GM13977 (cell line): ENCODE measurements around the gene CEP83.

Experiments
- DNase-seq: peaks from one replicate; pipeline ENCODE4 v3.0.0; 2012; ENCODE audit warnings: low spot score
- in situ Hi-C: fragments of 300-500 bp; cut with MboI; formaldehyde crosslinking; loops from one replicate; pipeline ENCODE4 v1.12.0; 2022; ENCODE audit warnings: low sequenced_read_pairs, low pct_unique_long_range_greater_than_20kb, mixed read lengths, inconsistent platforms; ENCODE audit not compliant: unreplicated experiment
- TF ChIP-seq, protein P1 (sequence below): IDR thresholded peaks from 2 replicates; pipeline ENCODE4 v1.5.1; 2012; ENCODE audit warnings: mild to moderate bottlenecking, control low read depth; ENCODE audit not compliant: insufficient read depth; ENCODE audit errors: extremely low read depth, missing control alignments

CEP83 gene

DNA sequence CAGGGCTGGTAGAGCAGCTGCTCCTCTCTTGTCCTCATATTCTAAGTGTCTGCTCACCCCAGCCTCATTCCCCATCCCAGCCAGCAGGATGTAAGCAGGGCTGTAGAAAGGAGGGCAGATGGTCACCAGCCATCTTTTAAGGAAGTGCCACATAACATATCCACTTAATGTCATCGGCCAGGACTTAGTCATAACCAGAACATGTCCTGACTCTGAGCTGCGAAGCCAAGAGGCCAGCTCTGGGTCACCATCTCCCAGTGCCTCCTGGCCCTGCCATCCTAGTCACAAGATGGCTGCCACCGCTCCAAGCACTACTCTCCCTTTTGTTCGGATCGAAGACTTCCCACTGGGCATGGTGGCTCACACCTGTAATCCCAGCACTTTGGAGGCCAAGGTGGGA is 187.4 kb downstream of the CEP83 start:
- TF ChIP-seq, protein P1, sequence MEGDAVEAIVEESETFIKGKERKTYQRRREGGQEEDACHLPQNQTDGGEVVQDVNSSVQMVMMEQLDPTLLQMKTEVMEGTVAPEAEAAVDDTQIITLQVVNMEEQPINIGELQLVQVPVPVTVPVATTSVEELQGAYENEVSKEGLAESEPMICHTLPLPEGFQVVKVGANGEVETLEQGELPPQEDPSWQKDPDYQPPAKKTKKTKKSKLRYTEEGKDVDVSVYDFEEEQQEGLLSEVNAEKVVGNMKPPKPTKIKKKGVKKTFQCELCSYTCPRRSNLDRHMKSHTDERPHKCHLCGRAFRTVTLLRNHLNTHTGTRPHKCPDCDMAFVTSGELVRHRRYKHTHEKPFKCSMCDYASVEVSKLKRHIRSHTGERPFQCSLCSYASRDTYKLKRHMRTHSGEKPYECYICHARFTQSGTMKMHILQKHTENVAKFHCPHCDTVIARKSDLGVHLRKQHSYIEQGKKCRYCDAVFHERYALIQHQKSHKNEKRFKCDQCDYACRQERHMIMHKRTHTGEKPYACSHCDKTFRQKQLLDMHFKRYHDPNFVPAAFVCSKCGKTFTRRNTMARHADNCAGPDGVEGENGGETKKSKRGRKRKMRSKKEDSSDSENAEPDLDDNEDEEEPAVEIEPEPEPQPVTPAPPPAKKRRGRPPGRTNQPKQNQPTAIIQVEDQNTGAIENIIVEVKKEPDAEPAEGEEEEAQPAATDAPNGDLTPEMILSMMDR, result no peak
- DNase-seq, result no peak
- in situ Hi-C loops, result no loop called here

DNA sequence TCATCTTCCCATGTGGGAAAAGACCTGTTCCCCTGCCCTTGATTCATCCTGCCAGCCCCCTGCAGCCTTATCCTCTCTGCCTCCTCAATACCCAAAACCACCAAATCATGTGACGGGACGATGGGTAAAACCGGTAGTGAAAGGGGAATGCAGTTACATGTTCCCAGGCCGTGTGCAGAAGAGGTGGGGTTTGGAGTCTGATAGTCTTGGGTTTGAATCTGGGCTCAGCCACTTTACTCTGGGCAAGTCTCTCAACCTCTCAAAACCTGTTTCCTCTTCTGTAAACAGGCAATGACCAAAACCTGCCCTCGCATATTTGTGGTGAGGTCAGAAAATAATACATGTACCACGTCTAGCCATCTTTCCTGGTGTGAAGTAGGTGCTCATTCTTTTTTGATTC is 188.3 kb downstream of the CEP83 start:
- in situ Hi-C loops, result no loop called here
- DNase-seq, result peak; percentile 31
- TF ChIP-seq, protein P1, result no peak

DNA sequence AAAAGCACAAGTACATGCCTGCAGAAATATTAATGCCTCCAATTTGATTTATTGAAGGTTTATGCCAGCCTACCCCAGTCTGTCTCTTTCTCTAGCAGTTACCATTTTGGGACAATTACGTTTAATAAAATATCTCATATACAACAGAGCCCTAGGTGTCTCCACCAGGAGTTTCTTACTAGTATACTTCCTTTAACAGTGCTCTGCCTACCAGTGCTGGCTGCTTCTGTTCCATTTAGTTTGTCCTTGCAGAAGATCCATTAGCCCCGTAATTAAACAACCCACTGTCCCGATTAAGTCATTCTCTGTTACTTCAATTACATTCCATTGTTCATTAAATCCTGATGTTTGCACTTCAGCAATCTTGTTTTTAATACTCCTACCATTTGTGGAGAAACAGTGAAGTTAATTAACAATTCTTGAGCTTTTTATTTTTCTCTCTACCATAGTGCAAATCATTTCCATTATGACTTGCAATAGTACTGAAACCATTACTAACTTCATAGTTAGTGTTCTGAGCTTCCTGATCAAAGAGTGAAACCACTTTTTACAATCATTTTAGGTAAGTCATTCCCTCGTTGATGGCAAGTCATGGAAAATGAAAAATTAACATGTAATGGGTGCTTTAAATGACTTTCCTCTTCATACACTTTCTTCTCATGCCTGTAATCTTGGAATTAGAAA is 190.2 kb downstream of the CEP83 start:
- TF ChIP-seq, protein P1, result no peak
- in situ Hi-C loops, result loop anchor here (10.0 kb wide), 1 partner anchor 115 kb away; no protein-coding TSS in a partner anchor
- DNase-seq, result no peak

DNA sequence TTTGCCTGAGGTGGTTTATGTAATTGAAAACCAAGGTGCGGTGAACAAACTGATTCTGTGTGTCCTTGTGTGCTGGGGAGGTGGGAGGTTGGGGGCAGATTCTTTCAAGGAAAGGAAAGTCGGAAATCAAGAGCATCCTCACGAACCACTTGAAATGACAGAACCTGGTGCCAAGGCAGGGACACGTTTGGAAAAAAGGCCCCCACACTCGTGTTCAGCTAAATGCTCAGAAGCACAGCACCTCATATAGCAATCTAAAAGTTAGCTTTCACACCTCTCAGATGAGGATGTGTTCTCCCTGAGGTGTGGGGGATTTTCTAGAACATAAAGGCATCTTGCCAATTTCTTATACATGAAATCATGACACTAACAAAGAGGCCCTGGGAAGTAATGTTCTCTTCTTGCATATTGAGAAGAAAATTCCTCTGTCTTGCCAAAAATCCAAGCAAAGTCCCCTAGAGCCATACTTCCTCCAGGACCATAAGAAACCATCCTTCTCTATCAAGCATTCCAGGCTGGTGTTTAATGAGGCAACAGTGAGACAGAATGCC is 191.7 kb downstream of the CEP83 start:
- in situ Hi-C loops, result loop anchor here (10.0 kb wide), 1 partner anchor 113 kb away; no protein-coding TSS in a partner anchor
- TF ChIP-seq, protein P1, result no peak
- no peak for DNase-seq

DNA sequence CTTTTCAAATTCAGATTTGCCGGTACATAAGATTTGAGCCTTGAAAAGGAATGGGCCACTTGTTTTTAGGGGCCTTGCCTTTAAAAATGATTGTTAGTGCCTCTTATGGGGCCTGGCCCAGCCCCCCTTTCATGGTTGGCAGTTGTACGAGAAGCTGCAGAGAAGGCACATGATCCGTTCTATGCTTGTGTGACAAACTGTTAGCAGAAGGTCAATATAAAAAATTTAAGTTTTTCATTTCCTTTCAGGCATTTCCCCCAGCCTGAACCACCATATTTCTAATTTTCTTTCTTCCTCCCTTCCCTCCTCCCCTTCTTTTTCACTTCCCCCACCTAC is 192.2 kb downstream of the CEP83 start:
- TF ChIP-seq, protein P1, result no peak
- in situ Hi-C loops, result loop anchor here (10.0 kb wide), 1 partner anchor 113 kb away; no protein-coding TSS in a partner anchor
- DNase-seq, result no peak

DNA sequence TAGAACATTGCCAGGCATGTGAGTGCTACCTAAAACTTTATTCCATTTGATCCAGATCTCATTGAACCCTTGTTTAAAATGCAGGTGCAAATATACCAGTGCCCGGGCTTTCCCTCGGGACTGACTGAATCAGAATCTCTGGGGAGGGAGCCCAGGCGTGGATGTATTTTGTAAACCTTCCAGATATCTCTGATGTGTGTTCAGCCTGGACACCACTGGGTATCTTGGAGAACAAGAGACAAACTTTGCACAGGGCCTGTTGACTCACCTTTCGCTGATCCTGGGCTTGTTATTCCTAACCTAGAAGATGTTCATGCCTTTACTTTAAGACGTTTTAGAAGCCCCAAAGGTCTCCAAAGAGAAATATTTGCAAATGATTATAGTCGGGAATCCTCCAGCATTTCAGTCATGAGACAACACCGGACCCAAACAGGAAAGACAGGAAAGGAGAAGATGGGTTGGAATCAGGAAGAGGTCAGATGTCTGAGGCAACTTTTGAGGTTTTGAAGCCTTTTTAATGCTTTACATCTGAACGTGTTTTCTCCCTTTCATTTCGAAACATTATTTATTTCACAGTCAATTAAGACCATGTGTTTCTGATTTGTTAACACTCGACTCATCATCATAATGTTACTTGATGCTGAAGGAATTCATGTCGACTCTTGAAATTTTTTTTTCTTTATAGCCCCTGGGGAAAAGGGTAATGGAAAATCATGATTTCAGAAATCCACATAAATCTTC is 192.7 kb downstream of the CEP83 start:
- in situ Hi-C loops, result loop anchor here (10.0 kb wide), 1 partner anchor 112 kb away; no protein-coding TSS in a partner anchor
- TF ChIP-seq, protein P1, result no peak
- DNase-seq, result no peak
